Non-pigmented ciliary epithelial cell (primary cell): Measurements from ENCODE around the gene SMARCA4.

Experiments used
- DNase-seq: peaks from one replicate; pipeline ENCODE4 v3.0.0-alpha.2; 2010; ENCODE audit warnings: low read depth

SMARCA4 gene

GRCh38 chr19:10960314-10961072 lies at the start of gene SMARCA4:
SMARCA4 (plus strand) TSS chr19:10961030; CDS start chr19:10984152, 23,122 bp downstream.
- DNase-seq: peak; percentile 72

GRCh38 chr19:10911579-10912363 lies 49.1 kb upstream of the SMARCA4 start:
- DNase-seq: no peak

- DNase-seq: no peak
Observed at GRCh38 chr19:10912619-10913018, 48.2 kb upstream of the SMARCA4 start.

- no peak for DNase-seq
Observed at GRCh38 chr19:10913716-10914340, 47.0 kb upstream of the SMARCA4 start.

GRCh38 chr19:10915130-10916091 lies 45.4 kb upstream of the SMARCA4 start:
- DNase-seq: no peak

GRCh38 chr19:10916602-10917001 lies 44.2 kb upstream of the SMARCA4 start:
- no peak for DNase-seq

- DNase-seq: no peak
Observed at GRCh38 chr19:10918359-10918758, 42.5 kb upstream of the SMARCA4 start.

GRCh38 chr19:10919352-10920287 lies 41.2 kb upstream of the SMARCA4 start:
- DNase-seq: no peak

- no peak for DNase-seq
Observed at GRCh38 chr19:10920288-10920655, 40.6 kb upstream of the SMARCA4 start.

- no peak for DNase-seq
Observed at GRCh38 chr19:10920781-10921180, 40.0 kb upstream of the SMARCA4 start.

- no peak for DNase-seq
Observed at GRCh38 chr19:10921199-10921909, 39.5 kb upstream of the SMARCA4 start.

GRCh38 chr19:10921910-10922637 lies 38.8 kb upstream of the SMARCA4 start:
- no peak for DNase-seq

- DNase-seq: no peak
Observed at GRCh38 chr19:10922638-10923014, 38.2 kb upstream of the SMARCA4 start.

GRCh38 chr19:10923260-10924112 lies 37.3 kb upstream of the SMARCA4 start:
- DNase-seq: no peak

- no peak for DNase-seq
Observed at GRCh38 chr19:10924597-10924996, 36.2 kb upstream of the SMARCA4 start.

GRCh38 chr19:10927730-10928562 lies 32.9 kb upstream of the SMARCA4 start:
- no peak for DNase-seq
